GM12878 (cell line): Measurements from ENCODE around the gene LBX1. TPM values are rescaled to one million over a fixed set of nuclear protein-coding genes. Genes with fewer than 3 reads are reported as not detected.

Source experiments
- CUX1 ChIP-seq: IDR thresholded peaks from 2 replicates; pipeline ENCODE4 v1.6.1; 2012; ENCODE audit warnings: improper control_type of control experiment, low read depth, low read length; ENCODE audit not compliant: insufficient replicate concordance
- FOS ChIP-seq: IDR thresholded peaks from 3 replicates; pipeline ENCODE4 v1.6.1; 2011; ENCODE audit warnings: borderline replicate concordance; ENCODE audit not compliant: insufficient read length; ENCODE audit errors: extremely low read depth
- IRF3 ChIP-seq: fragments of 450-650 bp; IDR thresholded peaks from 2 replicates; pipeline ENCODE4 v1.6.1; 2014; ENCODE audit warnings: mild to moderate bottlenecking
- ZNF24 ChIP-seq: fragments of 450-650 bp; IDR thresholded peaks from 2 replicates; pipeline ENCODE4 v1.6.1; 2017; ENCODE audit warnings: antibody characterized with exemption, mild to moderate bottlenecking
- polyA plus RNA-seq, 11 experiments: library from polyadenylated mRNA; depleted of rRNA in 4 of 11; unstranded in 6 of 11; stranded (reverse) in 5 of 11; fragments of >200 nt; fragmentation: Nextera tagmentation in 4 of 11; fragmentation: Illumina TruSeq in 1 of 11; extraction: Ambion mirVana in 4 of 11; extraction: Trizol in 1 of 11; gene quantifications; 1 replicate in 1 of 11; 2 replicates in 10 of 11; pipeline versions ENCODE4 v1.2.1 to v1.2.3, GENCODE V29; 2011 to 2016; ENCODE audit warnings: inconsistent platforms in 2 of 11, missing spikeins in 2 of 11, low read depth in 1 of 11
- total RNA-seq, 4 experiments: library from RNA; depleted of rRNA in 3 of 4; stranded (reverse); fragments of >200 nt in 3 of 4; fragmentation: Illumina TruSeq in 1 of 4; extraction: Trizol in 1 of 4; gene quantifications; 2 replicates each; pipeline versions ENCODE4 v1.2.1 to v1.2.3, GENCODE V29; 2013 to 2021

Gene LBX1
- total and polyA plus RNA-seq, 10 of the 15 experiments (the other 5 are each of a cell fraction or from before 2014, with no cell fraction given): not detected

DNA sequence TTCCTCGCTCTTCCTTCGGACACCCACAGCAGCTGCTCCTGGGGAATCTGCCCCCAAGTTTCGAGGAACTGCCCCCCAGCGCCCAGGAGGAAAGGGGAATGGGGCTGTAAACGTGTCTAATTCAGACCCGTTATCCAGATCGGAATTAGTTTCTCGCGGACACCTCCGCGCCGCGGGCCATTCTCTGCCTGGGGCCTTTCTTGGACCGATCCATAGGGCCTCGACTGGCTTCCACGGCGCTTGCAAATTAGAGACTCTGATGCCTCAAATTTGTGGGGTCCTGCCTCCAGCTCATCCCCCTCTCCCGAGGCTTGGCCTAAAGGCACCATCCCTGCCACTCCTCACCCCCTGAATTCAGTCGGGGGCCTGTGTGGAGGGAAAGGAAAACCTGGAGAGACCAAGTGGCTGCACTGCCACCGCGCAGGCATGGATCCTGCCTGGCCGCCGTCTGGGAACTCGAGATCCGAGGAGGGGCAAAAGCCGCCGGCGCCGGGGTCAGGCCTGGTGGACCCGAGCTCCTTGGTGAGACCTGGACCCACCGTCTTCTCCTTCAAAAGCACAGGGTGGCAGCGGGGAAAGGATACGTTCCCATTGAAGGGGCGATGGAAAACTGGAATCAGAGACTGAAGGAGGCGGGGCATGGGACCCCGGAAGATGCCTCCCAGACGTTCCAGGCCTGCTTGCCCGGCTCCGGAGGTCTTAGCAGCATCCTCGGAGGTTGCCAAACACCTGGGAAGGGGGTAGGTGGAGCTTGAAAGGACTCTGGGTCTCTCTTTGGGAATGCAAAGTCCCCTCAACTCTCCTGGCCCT is 13.7 kb downstream of the LBX1 start (continued):
- TF ChIP-seq CUX1 (no peak), IRF3 (no peak), FOS (no peak), ZNF24 (no peak)
